Endodermal cell (in vitro differentiated cells): Measurements from ENCODE around the gene BMP6. TPM values are rescaled to one million over a fixed set of nuclear protein-coding genes. Genes with fewer than 3 reads are reported as not detected.

Source experiments
- DNase-seq: peaks from one replicate; pipeline ENCODE4 v3.0.0-alpha.2; 2017
- H3K27ac ChIP-seq: 2 replicates; pipeline ENCODE4 v1.5.1; 2013; ENCODE audit warnings: mild to moderate bottlenecking, low read depth, low read length, moderate library complexity
- H3K27me3 ChIP-seq: 2 replicates; pipeline ENCODE4 v1.6.1; 2013; ENCODE audit warnings: mild to moderate bottlenecking, low read length, moderate library complexity; ENCODE audit not compliant: insufficient read depth, control insufficient read depth, poor library complexity, severe bottlenecking
- H3K36me3 ChIP-seq: 2 replicates; pipeline ENCODE4 v1.7.0; 2013; ENCODE audit warnings: mild to moderate bottlenecking, low read length, moderate library complexity; ENCODE audit not compliant: control insufficient read depth, insufficient read depth
- H3K4me1 ChIP-seq: one replicate; pipeline ENCODE4 v1.7.0; 2013; ENCODE audit warnings: low read length; ENCODE audit not compliant: control insufficient read depth, insufficient read depth
- H3K4me3 ChIP-seq: 2 replicates; pipeline ENCODE4 v1.5.1; 2013; ENCODE audit warnings: mild to moderate bottlenecking, low read length, moderate library complexity
- H3K9ac ChIP-seq: 2 replicates; pipeline ENCODE4 v1.6.1; 2013; ENCODE audit warnings: mild to moderate bottlenecking, low read length, moderate library complexity; ENCODE audit not compliant: poor library complexity, severe bottlenecking; ENCODE audit errors: extremely low read depth
- H3K9me3 ChIP-seq: 2 replicates; pipeline ENCODE4 v1.6.1; 2013; ENCODE audit warnings: mild to moderate bottlenecking, low read length, moderate library complexity; ENCODE audit not compliant: control insufficient read depth
- H3K27ac Mint-ChIP-seq: 2 replicates; pipeline ENCODE4 v1.8.0; 2020; ENCODE audit warnings: mixed read lengths
- H3K27me3 Mint-ChIP-seq: 2 replicates; pipeline ENCODE4 v1.8.0; 2021; ENCODE audit warnings: mild to moderate bottlenecking, mixed read lengths; ENCODE audit not compliant: insufficient read depth
- H3K36me3 Mint-ChIP-seq: 2 replicates; pipeline ENCODE4 v1.8.0; 2020; ENCODE audit warnings: low read depth, mixed read lengths
- H3K4me1 Mint-ChIP-seq: 2 replicates; pipeline ENCODE4 v1.8.0; 2020; ENCODE audit warnings: mixed read lengths
- H3K4me3 Mint-ChIP-seq: 2 replicates; pipeline ENCODE4 v1.8.0; 2020; ENCODE audit warnings: mild to moderate bottlenecking, moderate library complexity, mixed read lengths
- H3K9me3 Mint-ChIP-seq: 2 replicates; pipeline ENCODE4 v1.8.0; 2020; ENCODE audit warnings: mild to moderate bottlenecking, mixed read lengths
- CTCF ChIP-seq: fragments of 200-600 bp; sonication (generic); conservative IDR thresholded peaks from 2 replicates; pipeline ENCODE4 v1.5.0; 2021; ENCODE audit warnings: antibody characterized with exemption, mild to moderate bottlenecking
- WGBS, 2 experiments: methylation state at CpG; one replicate each; pipeline versions ENCODE4 v1.1.5 to v1.1.7; 2013; ENCODE audit warnings: missing lambda C conversion rate in 2 of 2, mixed read lengths in 1 of 2; ENCODE audit not compliant: insufficient coverage in 1 of 2, insufficient read length in 1 of 2; 5-methylcytosine and 5-hydroxymethylcytosine counted together
- total RNA-seq, 2 donors: library from RNA; stranded (reverse); fragmentation: NEBNext Ultra II Directional in 1 of 2; extraction: Animal tissue kit (Norgen Biotek cat#: 25700) in 1 of 2; gene quantifications; 2 replicates in 1 of 2; 3 replicates in 1 of 2; pipeline ENCODE4 v1.2.1, GENCODE V29; 2021

The BMP6 gene
- total RNA-seq, 2 donors from 2014 or later, result 0.62 to 0.71 TPM

GRCh38 chr6:7903673-7904072 lies 177.8 kb downstream of the BMP6 start:
- TF ChIP-seq CTCF, result no peak
- Histone ChIP-seq H3K36me3 (peaks cover 43% of the 10 kb centered on the region), H3K4me3 (no peak overlapping the region), H3K9me3 (no peaks in the 10 kb centered on the region), H3K27ac (no peak overlapping the region), H3K27me3 (peaks cover 93% of the 10 kb centered on the region), H3K4me1 (no peaks in the 10 kb centered on the region), H3K9ac (no peak overlapping the region)
- no peaks in the 10 kb centered on the region for H3K4me1 Mint-ChIP-seq
- peaks cover 48% of the 10 kb centered on the region for H3K36me3 Mint-ChIP-seq
- H3K27me3 Mint-ChIP-seq, result peaks cover 94% of the 10 kb centered on the region
- H3K9me3 Mint-ChIP-seq, result no peaks in the 10 kb centered on the region
- DNase-seq, result no peak
- H3K4me3 Mint-ChIP-seq, result no peak overlapping the region
- WGBS, 2 experiments, result 94 to 100% methylated on average over 2 to 3 of the region's 3 CpGs
- H3K27ac Mint-ChIP-seq, result no peak overlapping the region

DNA sequence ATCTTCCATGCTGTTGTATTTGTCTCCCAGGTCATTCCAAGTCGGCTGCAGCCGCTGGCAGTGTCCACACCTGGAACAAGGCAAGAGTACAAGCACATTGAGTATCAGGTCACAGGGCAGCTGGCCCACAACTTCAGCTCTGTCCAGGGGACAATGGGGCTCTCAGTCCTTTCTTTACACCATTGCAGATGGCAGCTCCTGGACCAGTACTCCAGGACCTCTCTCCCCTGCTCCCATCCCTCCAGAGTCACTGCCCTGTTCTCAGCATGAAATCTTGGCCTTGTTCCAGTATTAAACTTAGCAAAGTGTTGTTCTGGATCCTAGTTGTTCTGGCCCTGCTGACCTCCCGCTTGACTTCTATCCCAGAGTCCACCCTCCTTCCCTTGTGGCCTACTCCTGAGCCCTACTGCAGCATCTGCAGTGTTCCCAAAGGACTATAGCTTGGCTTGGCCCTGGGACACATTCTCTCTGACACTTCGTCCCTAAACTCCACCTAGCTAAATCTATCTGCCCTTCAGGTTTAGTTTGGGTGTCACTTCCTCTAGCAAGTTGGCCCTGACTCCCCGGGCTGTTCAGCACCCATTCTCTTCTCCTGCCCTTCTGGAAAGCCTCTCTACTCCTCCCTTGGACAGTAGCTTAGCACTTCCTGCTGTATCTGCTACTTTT lies 178.9 kb downstream of the BMP6 start:
- H3K4me3 Mint-ChIP-seq, result no peak overlapping the region
- no peak for DNase-seq
- 90% methylated on average over 4 to 5 of the region's 5 CpGs for WGBS, 2 experiments
- H3K4me1 Mint-ChIP-seq, result peaks cover 4% of the 10 kb centered on the region
- Histone ChIP-seq H3K9me3 (no peaks in the 10 kb centered on the region), H3K27ac (no peak overlapping the region), H3K36me3 (peaks cover 41% of the 10 kb centered on the region), H3K27me3 (peaks cover 100% of the 10 kb centered on the region), H3K9ac (no peak overlapping the region), H3K4me1 (no peaks in the 10 kb centered on the region), H3K4me3 (no peak overlapping the region)
- no peak overlapping the region for H3K27ac Mint-ChIP-seq
- no peaks in the 10 kb centered on the region for H3K9me3 Mint-ChIP-seq
- H3K36me3 Mint-ChIP-seq, result peaks cover 45% of the 10 kb centered on the region
- H3K27me3 Mint-ChIP-seq, result peaks cover 98% of the 10 kb centered on the region
- no peak for TF ChIP-seq CTCF

DNA sequence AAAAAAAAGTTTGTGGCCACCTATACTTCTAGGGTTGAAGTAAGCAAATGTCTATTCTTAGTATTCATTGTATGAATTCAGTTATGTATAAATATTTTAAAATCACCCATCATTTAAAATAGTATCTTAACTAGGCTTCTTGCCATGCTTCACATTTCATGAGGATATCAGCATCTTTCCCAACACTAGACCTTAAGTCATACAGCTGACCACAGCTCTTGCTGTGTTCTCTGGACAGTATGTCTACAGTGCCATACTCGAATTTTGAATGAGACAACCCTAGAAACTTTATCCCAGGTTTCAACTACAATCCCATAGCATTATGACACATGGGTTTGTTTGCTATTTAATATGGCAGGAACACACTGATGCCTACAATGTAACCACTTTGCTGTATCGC lies 179.5 kb downstream of the BMP6 start:
- peaks cover 92% of the 10 kb centered on the region for H3K27me3 Mint-ChIP-seq

More for the DNA sequence above, 179.5 kb downstream of the BMP6 start:
- H3K9ac ChIP-seq, result no peak overlapping the region
- H3K27ac ChIP-seq, result no peak overlapping the region
- peaks cover 95% of the 10 kb centered on the region for H3K27me3 ChIP-seq
- DNase-seq, result no peak
- H3K9me3 ChIP-seq, result no peaks in the 10 kb centered on the region
- H3K4me3 Mint-ChIP-seq, result no peak overlapping the region
- H3K36me3 Mint-ChIP-seq, result peaks cover 45% of the 10 kb centered on the region
- H3K27ac Mint-ChIP-seq, result no peak overlapping the region
- no peak for TF ChIP-seq CTCF
- peaks cover 4% of the 10 kb centered on the region for H3K4me1 Mint-ChIP-seq
- H3K4me3 ChIP-seq, result no peak overlapping the region
- WGBS, 2 experiments, result 76 to 100% methylated on average over 1 to 2 of the region's 2 CpGs
- H3K36me3 ChIP-seq, result peaks cover 38% of the 10 kb centered on the region
- no peaks in the 10 kb centered on the region for H3K9me3 Mint-ChIP-seq
- H3K4me1 ChIP-seq, result no peaks in the 10 kb centered on the region
